ENCODE data around the gene H2BK1. TPM values are rescaled to one million over a fixed set of nuclear protein-coding genes. Genes with fewer than 3 reads are reported as not detected.

Gene H2BK1
- total and polyA plus RNA-seq, 2 of the 13 experiments (the other 11 are each of a cell fraction or from before 2014, with no cell fraction given), result not detected

DNA sequence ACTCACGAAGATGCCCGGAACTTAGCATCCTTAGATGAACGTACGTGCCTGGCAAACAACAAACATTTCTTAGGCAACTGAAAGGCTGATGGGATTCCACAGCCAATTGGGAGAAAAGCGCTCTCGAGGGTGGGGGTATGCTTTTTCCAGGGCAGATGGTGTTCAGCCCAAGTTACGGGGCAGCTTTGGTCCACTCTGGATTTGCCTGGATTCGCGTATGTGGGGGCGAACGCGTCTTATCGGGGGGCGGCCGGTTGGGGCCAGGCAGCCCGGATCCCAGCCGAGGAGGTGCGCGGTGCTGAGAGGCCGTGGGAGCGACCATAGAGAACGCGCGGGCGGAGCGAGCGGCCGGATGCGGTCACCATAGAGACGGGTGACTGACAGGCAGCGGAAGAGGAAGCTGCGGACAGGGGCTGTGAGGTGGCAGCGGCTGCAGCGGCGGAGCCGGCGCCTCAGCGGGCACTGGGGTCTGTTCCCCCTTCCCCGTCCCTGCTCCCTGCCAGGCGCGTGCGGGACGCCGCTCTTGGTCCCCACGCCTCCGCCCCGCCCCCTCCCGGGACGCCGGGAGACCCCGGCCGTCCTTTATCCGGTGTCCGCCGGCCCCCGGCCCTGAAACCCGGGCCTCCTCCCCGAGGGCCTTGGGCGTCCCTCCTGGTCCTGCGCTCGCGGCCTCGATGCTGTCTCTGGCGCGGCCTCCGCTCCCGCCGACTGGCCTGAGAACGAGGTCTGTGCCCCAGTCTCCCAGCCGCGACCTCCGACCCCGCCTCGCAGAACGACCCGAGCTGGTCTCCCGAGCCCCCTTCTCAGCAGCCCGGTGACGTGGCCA lies 22.0 kb upstream of the H2BK1 start, which contains the start of gene CHPF2 (continued):
- TF ChIP-seq TOPORS (CRISPR knock-in tag; IDR thresholded peaks at IDR 0.05) (peak; percentile 29; the same call in 1 of the 2 replicates), HDAC2 (CRISPR knock-in tag; IDR thresholded peaks at IDR 0.05) (peak; percentile 49; the same call in 1 of the 2 replicates), ZZZ3 (CRISPR knock-in tag; IDR thresholded peaks at IDR 0.05; ENCODE audit: borderline replicate concordance) (no peak), RFX3 (CRISPR knock-in tag; IDR thresholded peaks at IDR 0.05) (peak; percentile 71), ZNF317 (CRISPR knock-in tag; IDR thresholded peaks at IDR 0.05) (no peak), ISX (CRISPR knock-in tag; conservative IDR thresholded peaks at IDR 0.05) (no peak), ZNF160 (CRISPR knock-in tag; IDR thresholded peaks at IDR 0.05) (no peak), ZNF660 (CRISPR knock-in tag; IDR thresholded peaks at IDR 0.05; ENCODE audit: borderline replicate concordance, low read depth) (no peak), ZNF589 (CRISPR knock-in tag; conservative IDR thresholded peaks at IDR 0.05) (no peak), PHF21A (CRISPR knock-in tag; IDR thresholded peaks at IDR 0.05) (peak; percentile 42; the same call in 1 of the 2 replicates), ZNF891 (CRISPR knock-in tag; IDR thresholded peaks at IDR 0.05) (peak; percentile 43; the same call in 1 of the 2 replicates), TEAD2 (CRISPR knock-in tag; IDR thresholded peaks at IDR 0.05) (no peak), SMAD9 (CRISPR knock-in tag; IDR thresholded peaks at IDR 0.05) (no peak), SMARCE1 (IDR thresholded peaks at IDR 0.05; ENCODE audit: borderline replicate concordance) (no peak), SMAD1 (CRISPR knock-in tag; IDR thresholded peaks at IDR 0.05; ENCODE audit: borderline replicate concordance, low read depth) (peak; percentile 57; the same call in 1 of the 2 replicates), RBFOX2 (IDR thresholded peaks at IDR 0.05; ENCODE audit: low read depth, low read length) (peak; percentile 90), HHEX (CRISPR knock-in tag; IDR thresholded peaks at IDR 0.05) (no peak), HNF4G (IDR thresholded peaks at IDR 0.05; ENCODE audit: borderline replicate concordance, low read depth, low read length) (no peak), HNF4G (CRISPR knock-in tag; IDR thresholded peaks at IDR 0.05; ENCODE audit: borderline replicate concordance, low read depth) (no peak), ZNF501 (CRISPR knock-in tag; IDR thresholded peaks at IDR 0.05) (no peak), NFRKB (IDR thresholded peaks at IDR 0.05) (no peak), CREM (IDR thresholded peaks at IDR 0.05) (no peak), CREM (CRISPR knock-in tag; IDR thresholded peaks at IDR 0.05) (no peak), ZNF451 (CRISPR knock-in tag; IDR thresholded peaks at IDR 0.05) (no peak)
- TF ChIP-seq, protein P1, sequence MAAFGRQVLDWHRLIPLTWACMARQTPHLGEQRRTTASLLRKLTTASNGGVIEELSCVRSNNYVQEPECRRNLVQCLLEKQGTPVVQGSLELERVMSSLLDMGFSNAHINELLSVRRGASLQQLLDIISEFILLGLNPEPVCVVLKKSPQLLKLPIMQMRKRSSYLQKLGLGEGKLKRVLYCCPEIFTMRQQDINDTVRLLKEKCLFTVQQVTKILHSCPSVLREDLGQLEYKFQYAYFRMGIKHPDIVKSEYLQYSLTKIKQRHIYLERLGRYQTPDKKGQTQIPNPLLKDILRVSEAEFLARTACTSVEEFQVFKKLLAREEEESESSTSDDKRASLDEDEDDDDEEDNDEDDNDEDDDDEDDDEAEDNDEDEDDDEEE (CRISPR knock-in tag; IDR thresholded peaks at IDR 0.05), result no peak
- TF ChIP-seq, protein P2, sequence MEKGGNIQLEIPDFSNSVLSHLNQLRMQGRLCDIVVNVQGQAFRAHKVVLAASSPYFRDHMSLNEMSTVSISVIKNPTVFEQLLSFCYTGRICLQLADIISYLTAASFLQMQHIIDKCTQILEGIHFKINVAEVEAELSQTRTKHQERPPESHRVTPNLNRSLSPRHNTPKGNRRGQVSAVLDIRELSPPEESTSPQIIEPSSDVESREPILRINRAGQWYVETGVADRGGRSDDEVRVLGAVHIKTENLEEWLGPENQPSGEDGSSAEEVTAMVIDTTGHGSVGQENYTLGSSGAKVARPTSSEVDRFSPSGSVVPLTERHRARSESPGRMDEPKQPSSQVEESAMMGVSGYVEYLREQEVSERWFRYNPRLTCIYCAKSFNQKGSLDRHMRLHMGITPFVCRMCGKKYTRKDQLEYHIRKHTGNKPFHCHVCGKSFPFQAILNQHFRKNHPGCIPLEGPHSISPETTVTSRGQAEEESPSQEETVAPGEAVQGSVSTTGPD (CRISPR knock-in tag; IDR thresholded peaks at IDR 0.05), result no peak
- TF ChIP-seq, protein P3, sequence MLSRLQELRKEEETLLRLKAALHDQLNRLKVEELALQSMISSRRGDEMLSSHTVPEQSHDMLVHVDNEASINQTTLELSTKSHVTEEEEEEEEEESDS (CRISPR knock-in tag; IDR thresholded peaks at IDR 0.05; ENCODE audit: borderline replicate concordance), result no peak
- TF ChIP-seq, protein P4, sequence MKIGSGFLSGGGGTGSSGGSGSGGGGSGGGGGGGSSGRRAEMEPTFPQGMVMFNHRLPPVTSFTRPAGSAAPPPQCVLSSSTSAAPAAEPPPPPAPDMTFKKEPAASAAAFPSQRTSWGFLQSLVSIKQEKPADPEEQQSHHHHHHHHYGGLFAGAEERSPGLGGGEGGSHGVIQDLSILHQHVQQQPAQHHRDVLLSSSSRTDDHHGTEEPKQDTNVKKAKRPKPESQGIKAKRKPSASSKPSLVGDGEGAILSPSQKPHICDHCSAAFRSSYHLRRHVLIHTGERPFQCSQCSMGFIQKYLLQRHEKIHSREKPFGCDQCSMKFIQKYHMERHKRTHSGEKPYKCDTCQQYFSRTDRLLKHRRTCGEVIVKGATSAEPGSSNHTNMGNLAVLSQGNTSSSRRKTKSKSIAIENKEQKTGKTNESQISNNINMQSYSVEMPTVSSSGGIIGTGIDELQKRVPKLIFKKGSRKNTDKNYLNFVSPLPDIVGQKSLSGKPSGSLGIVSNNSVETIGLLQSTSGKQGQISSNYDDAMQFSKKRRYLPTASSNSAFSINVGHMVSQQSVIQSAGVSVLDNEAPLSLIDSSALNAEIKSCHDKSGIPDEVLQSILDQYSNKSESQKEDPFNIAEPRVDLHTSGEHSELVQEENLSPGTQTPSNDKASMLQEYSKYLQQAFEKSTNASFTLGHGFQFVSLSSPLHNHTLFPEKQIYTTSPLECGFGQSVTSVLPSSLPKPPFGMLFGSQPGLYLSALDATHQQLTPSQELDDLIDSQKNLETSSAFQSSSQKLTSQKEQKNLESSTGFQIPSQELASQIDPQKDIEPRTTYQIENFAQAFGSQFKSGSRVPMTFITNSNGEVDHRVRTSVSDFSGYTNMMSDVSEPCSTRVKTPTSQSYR (CRISPR knock-in tag; IDR thresholded peaks at IDR 0.05; ENCODE audit: borderline replicate concordance), result no peak
